HCT116 (cell line): ENCODE results near the gene HNRNPDL. TPM values are rescaled to one million over a fixed set of nuclear protein-coding genes. Genes with fewer than 3 reads are reported as not detected.

Source experiments
- ATAC-seq: fragments of 200-7000 bp; cut with Tn5 transposase; 2 replicates; pipeline ENCODE4 v1.9.1; 2020; ENCODE audit warnings: mild to moderate bottlenecking, moderate library complexity
- BruUV-seq: library from RNA; stranded (reverse); fragments of 400-500 nt; replicated peaks from 2 replicates; lab custom pipeline; 2021; lab: Mats Ljungman, UMichigan
- CTCF ChIA-PET: fragments of 300-600 bp; sonication (Branson Sonifier 250); formaldehyde crosslinking; loops from one replicate; lab custom pipeline; 2021; ENCODE audit warnings: antibody characterized with exemption; lab: Charles Lee
- POLR2A ChIA-PET: fragments of 300-600, 350-600 bp; sonication (Branson Sonifier 250); formaldehyde crosslinking; loops from one replicate; lab custom pipeline; 2021; ENCODE audit warnings: antibody characterized with exemption; lab: Charles Lee
- RAD21 ChIA-PET, 2 experiments: fragments of 300-600 bp; sonication (Branson Sonifier 250); formaldehyde crosslinking; loops; one replicate each; lab custom pipeline; 2023; ENCODE audit warnings: low total read pairs in 2 of 2; ENCODE audit not compliant: uncharacterized antibody in 2 of 2, unreplicated experiment in 2 of 2, low non-redundant PET in 1 of 2; lab: Charles Lee
- DNase-seq: peaks from one replicate; pipeline ENCODE4 v3.0.0-alpha.2; 2010; ENCODE audit warnings: low read depth, low spot score
- H2AFZ ChIP-seq: fragments of 200-600 bp; shearing (Covaris generic), sonication (generic); 2 replicates; pipeline ENCODE4 v1.6.1; 2017; ENCODE audit warnings: low read depth, mixed run types, mixed read lengths, antibody characterized with exemption, low read length; ENCODE audit not compliant: poor library complexity, severe bottlenecking
- H3K27ac ChIP-seq: 2 replicates; pipeline ENCODE4 v1.5.1; 2012; ENCODE audit warnings: low read depth, low read length
- H3K27me3 ChIP-seq: fragments of 200-600 bp; sonication (generic); 2 replicates; pipeline ENCODE4 v1.6.1; 2016; ENCODE audit warnings: mixed run types, low read length, mixed read lengths; ENCODE audit not compliant: insufficient read depth
- H3K36me3 ChIP-seq, 2 experiments: fragments of 200-500 bp in 1 of 2; fragments of 200-600 bp in 1 of 2; sonication (Bioruptor generic) in 1 of 2; sonication (generic) in 1 of 2; 2 replicates each; pipeline versions ENCODE4 v1.5.1 to v1.6.1; 2014 to 2016; ENCODE audit warnings: low read length in 2 of 2, inconsistent platforms in 1 of 2, mixed read lengths in 1 of 2, mixed run types in 1 of 2; ENCODE audit not compliant: insufficient read depth in 2 of 2, control insufficient read depth in 1 of 2
- H3K4me1 ChIP-seq, 2 experiments: fragments of 200-600 bp in 1 of 2; sonication (generic) in 1 of 2; 2 replicates each; pipeline versions ENCODE4 v1.5.1 to v1.6.1; 2012 to 2017; ENCODE audit warnings: low read length in 2 of 2, inconsistent platforms in 1 of 2, mild to moderate bottlenecking in 1 of 2, mixed read lengths in 1 of 2, mixed run types in 1 of 2, moderate library complexity in 1 of 2; ENCODE audit not compliant: insufficient read depth in 2 of 2, control insufficient read depth in 1 of 2
- H3K4me2 ChIP-seq: fragments of 200-600 bp; sonication (generic); 2 replicates; pipeline ENCODE4 v1.6.1; 2017; ENCODE audit warnings: mixed run types, low read length, mixed read lengths
- H3K4me3 ChIP-seq, 2 experiments: fragments of 200-600 bp in 1 of 2; sonication (generic) in 1 of 2; replicated peaks in 1 of 2; 2 replicates each; pipeline ENCODE4 v1.5.1; 2011 to 2016; ENCODE audit warnings: low read length in 2 of 2, control low read depth in 1 of 2, low read depth in 1 of 2, mild to moderate bottlenecking in 1 of 2, mixed read lengths in 1 of 2, mixed run types in 1 of 2
- H3K79me2 ChIP-seq: fragments of 200-600 bp; sonication (generic); 2 replicates; pipeline ENCODE4 v1.6.1; 2017; ENCODE audit warnings: mild to moderate bottlenecking, mixed run types, low read length, moderate library complexity, mixed read lengths; ENCODE audit not compliant: insufficient read depth
- H3K9ac ChIP-seq: fragments of 200-600 bp; sonication (generic); 2 replicates; pipeline ENCODE4 v1.6.1; 2016; ENCODE audit warnings: low read length, mixed read lengths
- H3K9me2 ChIP-seq: fragments of 200-600 bp; sonication (generic), shearing (Covaris generic); 2 replicates; pipeline ENCODE4 v1.6.1; 2017; ENCODE audit warnings: mixed run types, mild to moderate bottlenecking, moderate library complexity; ENCODE audit not compliant: insufficient read depth
- H3K9me3 ChIP-seq, 2 experiments: fragments of 200-500 bp in 1 of 2; fragments of 200-600 bp in 1 of 2; sonication (Bioruptor generic) in 1 of 2; sonication (generic) in 1 of 2; 2 replicates each; pipeline ENCODE4 v1.6.1; 2014 to 2017; ENCODE audit warnings: low read length in 2 of 2, mixed read lengths in 2 of 2, inconsistent platforms in 1 of 2, low read depth in 1 of 2, mild to moderate bottlenecking in 1 of 2, mixed run types in 1 of 2, moderate library complexity in 1 of 2; ENCODE audit not compliant: control insufficient read depth in 1 of 2, insufficient read depth in 1 of 2
- H4K20me1 ChIP-seq: fragments of 200-600 bp; sonication (generic), shearing (Covaris generic); 2 replicates; pipeline ENCODE4 v1.6.1; 2017; ENCODE audit warnings: mixed run types, mild to moderate bottlenecking, moderate library complexity; ENCODE audit not compliant: insufficient read depth
- ATF3 ChIP-seq: IDR thresholded peaks from 2 replicates; pipeline ENCODE4 v1.6.1; 2012
- CTCF ChIP-seq, 3 experiments: fragments of 200-600 bp in 1 of 3; sonication (generic) in 1 of 3; IDR thresholded peaks in 2 of 3; conservative IDR thresholded peaks in 1 of 3; 2 replicates each; pipeline ENCODE4 v1.5.1; 2012 to 2017; ENCODE audit warnings: low read depth in 2 of 3, low read length in 2 of 3, antibody characterized with exemption in 1 of 3, borderline replicate concordance in 1 of 3, control low read depth in 1 of 3, mild to moderate bottlenecking in 1 of 3, mixed read lengths in 1 of 3, mixed run types in 1 of 3, moderate library complexity in 1 of 3; ENCODE audit not compliant: insufficient read depth in 1 of 3
- EGR1 ChIP-seq: IDR thresholded peaks from 2 replicates; pipeline ENCODE4 v1.6.1; 2012; ENCODE audit warnings: low read depth
- POLR2A ChIP-seq: IDR thresholded peaks from 2 replicates; pipeline ENCODE4 v1.7.0; 2011; ENCODE audit warnings: borderline replicate concordance; ENCODE audit not compliant: insufficient read depth, insufficient read length; ENCODE audit errors: extremely low read depth
- REST ChIP-seq: IDR thresholded peaks from 2 replicates; pipeline ENCODE4 v1.6.1; 2012; ENCODE audit warnings: low read depth
- SRF ChIP-seq: IDR thresholded peaks from 2 replicates; pipeline ENCODE4 v1.6.1; 2012; ENCODE audit warnings: low read depth
- ZBTB33 ChIP-seq: IDR thresholded peaks from 2 replicates; pipeline ENCODE4 v1.6.1; 2011; ENCODE audit warnings: mild to moderate bottlenecking, low read length, moderate library complexity; ENCODE audit not compliant: insufficient replicate concordance; ENCODE audit errors: extremely low read depth
- ZNF274 ChIP-seq: fragments of 200-500 bp; sonication (Bioruptor generic); IDR thresholded peaks from 2 replicates; pipeline ENCODE4 v1.6.1; 2014; ENCODE audit warnings: mild to moderate bottlenecking, low read depth, low read length, inconsistent platforms
- intact Hi-C: fragments of 100-400 bp; cut with micrococcal nuclease; formaldehyde crosslinking; loops from 2 replicates; pipeline ENCODE4 v1.10.0; 2022
- total RNA-seq: library from RNA; stranded (reverse); gene quantifications from one replicate; pipeline ENCODE4 v1.2.1, GENCODE V29; 2021; ENCODE audit not compliant: unreplicated experiment

Gene HNRNPDL
- total RNA-seq, 1 experiment from 2014 or later, result 206 TPM

- RAD21 ChIA-PET, result no interaction called here
- Histone ChIP-seq H3K4me1 (peaks cover 4 to 8% of the 10 kb centered on the region in 2 experiments; a peak in 1 of 4 replicates), H3K27ac (no peak overlapping the region), H3K79me2 (peaks cover 99% of the 10 kb centered on the region), H3K9me3 (no peaks in the 10 kb centered on the region), H3K9ac (no peak overlapping the region), H3K27me3 (no peaks in the 10 kb centered on the region), H3K9me2 (no peaks in the 10 kb centered on the region), H3K4me3 (no peak overlapping the region), H3K36me3 (no peaks in the 10 kb centered on the region), H3K4me2 (no peak overlapping the region), H4K20me1 (peaks cover 20% of the 10 kb centered on the region; the same call in 1 of the 2 replicates), H2AFZ (no peak overlapping the region)
- CTCF ChIA-PET, result interaction anchor here (1.0 kb wide), 1 partner anchor 24 kb away, joined by 5 read pairs; no protein-coding TSS in a partner anchor
- TF ChIP-seq ATF3, result no peak
- no peak for TF ChIP-seq EGR1
- no TSS peak for BruUV-seq
- intact Hi-C loops, result no loop called here
- ATAC-seq (no peak), DNase-seq (no peak)
- POLR2A ChIA-PET, result interaction anchor here (0.9 to 1.0 kb wide), 2 partner anchors 10 to 65 kb away, joined by 3 to 5 read pairs; partner anchors contain the start of gene HNRNPD
Observed at GRCh38 chr4:82439088-82439487, 8.8 kb upstream of the HNRNPDL start.

- H3K9me3 ChIP-seq, result no peaks in the 10 kb centered on the region
- no peak overlapping the region for H3K27ac ChIP-seq
- intact Hi-C loops, result no loop called here
- BruUV-seq, result no TSS peak
- H3K27me3 ChIP-seq, result no peaks in the 10 kb centered on the region
- no peak overlapping the region for H2AFZ ChIP-seq
- 0 out of 4 replicates have a peak, but pooled peaks cover 3 to 5% of the 10 kb centered on the region in 2 experiments for H3K36me3 ChIP-seq
- no peaks in the 10 kb centered on the region for H3K9me2 ChIP-seq
- TF ChIP-seq ZNF274 (no peak), ZBTB33 (no peak), SRF (no peak), CTCF (IDR thresholded peaks at IDR 0.05 in 2 of 3, conservative IDR thresholded peaks at IDR 0.05 in 1 of 3; ENCODE audit: borderline replicate concordance in 1 of 3, insufficient read depth in 1 of 3, low read depth in 2 of 3, low read length in 2 of 3) (no peak), POLR2A (no peak), REST (no peak)
- CTCF ChIA-PET, result no interaction called here
- RAD21 ChIA-PET, result no interaction called here
- peaks cover 27% of the 10 kb centered on the region; the same call in 1 of the 2 replicates for H4K20me1 ChIP-seq
- H3K9ac ChIP-seq, result no peak overlapping the region
- H3K4me3 ChIP-seq, result no peak overlapping the region
- POLR2A ChIA-PET, result interaction anchor here (1.0 kb wide), 1 partner anchor 8 kb away, joined by 5 read pairs; no protein-coding TSS in a partner anchor
- no peak for DNase-seq
- no peak overlapping the region for H3K4me2 ChIP-seq
- ATAC-seq, result no peak
- H3K79me2 ChIP-seq, result peaks cover 100% of the 10 kb centered on the region
- peaks cover 4 to 8% of the 10 kb centered on the region in 2 experiments; a peak in 1 of 4 replicates for H3K4me1 ChIP-seq
Observed at GRCh38 chr4:82437285-82438005, 7.2 kb upstream of the HNRNPDL start.
